Stimulated activated CD8-positive, alpha-beta memory T cell treated with anti-CD3 and anti-CD28 coated beads, Interleukin-15, amount 100 ng/mL, for 24 hours (primary cell): Measurements from ENCODE around the gene TFPI.

Source experiments
- DNase-seq: peaks from one replicate; pipeline ENCODE4 v3.0.0-alpha.2; 2020; ENCODE audit warnings: low read depth

TFPI gene

GRCh38 chr2:187466129-187466792 is 88.0 kb downstream of the TFPI start:
- DNase-seq = no peak

- no peak for DNase-seq
Observed at GRCh38 chr2:187462839-187463238, 91.4 kb downstream of the TFPI start.

- no peak for DNase-seq
Observed at GRCh38 chr2:187461294-187462261, 92.7 kb downstream of the TFPI start.

DNA sequence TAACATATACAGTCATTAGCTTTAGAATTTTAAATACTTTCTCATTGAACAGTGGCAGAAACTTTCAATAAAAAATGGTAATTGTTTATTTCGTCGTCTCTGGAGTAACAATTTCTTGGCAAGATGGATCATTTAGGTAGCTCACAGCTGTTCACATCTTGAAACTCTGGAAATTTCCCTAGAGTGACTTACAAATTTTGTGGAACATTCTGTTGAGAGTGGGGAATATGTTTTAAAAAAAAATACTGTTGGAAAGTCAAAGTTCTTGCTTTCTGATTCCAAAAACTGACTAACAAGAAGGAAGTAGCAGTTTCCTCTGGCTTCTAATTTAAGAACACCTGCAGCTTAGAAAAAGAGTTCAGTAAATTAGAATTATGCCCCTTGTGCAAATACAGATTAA is 95.0 kb downstream of the TFPI start:
- DNase-seq = no peak

DNA sequence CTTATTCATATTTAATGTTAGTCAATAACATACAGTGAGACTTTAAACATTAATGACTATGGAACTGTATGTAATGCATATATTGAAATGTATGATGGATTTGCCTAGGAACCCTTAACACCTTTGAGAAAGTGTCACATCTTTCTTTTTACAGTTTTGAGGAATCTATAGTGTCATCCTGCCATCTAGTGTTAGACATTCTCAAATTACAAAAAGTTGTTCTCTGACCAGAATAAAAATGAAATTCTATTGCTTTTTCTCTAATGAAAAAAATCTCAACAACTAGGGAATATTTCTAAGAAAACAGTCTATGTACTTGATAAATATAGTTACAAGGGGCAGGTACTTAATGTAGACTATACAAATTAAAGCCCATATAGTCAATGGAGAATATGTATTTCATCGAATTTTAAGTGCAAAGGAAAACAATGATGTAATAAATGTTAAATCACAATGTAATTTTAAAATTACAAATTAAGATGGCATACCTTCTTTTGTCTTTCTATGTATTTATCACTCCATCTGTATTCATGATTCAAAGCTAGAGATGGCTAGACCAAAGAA is 101.1 kb downstream of the TFPI start:
- DNase-seq = no peak

DNA sequence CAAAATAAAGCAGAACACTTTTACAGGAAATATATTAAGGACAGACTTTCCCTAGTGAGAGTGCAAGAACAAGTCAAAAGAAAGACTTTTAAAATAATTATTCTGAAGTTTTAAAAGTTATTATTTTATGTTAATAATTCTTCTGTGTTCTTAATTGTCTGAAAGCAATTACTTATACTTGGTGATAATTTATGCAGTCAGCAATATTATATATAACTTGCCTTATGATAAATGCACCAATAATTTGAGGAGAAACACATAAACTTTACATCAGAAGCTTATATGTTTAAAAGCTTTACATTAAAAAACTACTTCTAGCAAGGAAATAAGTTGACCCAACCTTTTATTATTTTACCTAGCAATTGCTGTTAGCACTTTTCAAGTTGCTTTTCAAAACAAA is 102.7 kb downstream of the TFPI start:
- no peak for DNase-seq

DNA sequence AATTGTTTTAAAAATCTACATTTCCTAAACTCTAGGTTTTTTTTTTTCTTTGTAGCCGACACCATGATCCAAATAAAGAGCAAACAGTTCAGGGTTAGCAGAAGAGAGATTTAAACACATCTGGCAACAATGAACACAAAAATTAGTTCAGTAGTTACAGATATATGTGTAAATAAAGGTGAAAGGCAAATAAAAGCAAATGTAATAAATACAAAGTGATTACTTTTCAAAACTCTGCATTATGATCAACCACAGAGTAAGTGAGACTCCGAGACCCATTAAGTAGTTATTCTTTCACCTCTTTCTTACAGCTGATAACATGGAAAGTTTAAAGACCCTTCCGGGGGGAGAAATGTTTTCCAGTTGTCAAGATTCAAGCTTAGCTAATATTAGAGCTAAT is 106.9 kb downstream of the TFPI start:
- no peak for DNase-seq

GRCh38 chr2:187446711-187447110 is 107.5 kb downstream of the TFPI start:
- no peak for DNase-seq

DNA sequence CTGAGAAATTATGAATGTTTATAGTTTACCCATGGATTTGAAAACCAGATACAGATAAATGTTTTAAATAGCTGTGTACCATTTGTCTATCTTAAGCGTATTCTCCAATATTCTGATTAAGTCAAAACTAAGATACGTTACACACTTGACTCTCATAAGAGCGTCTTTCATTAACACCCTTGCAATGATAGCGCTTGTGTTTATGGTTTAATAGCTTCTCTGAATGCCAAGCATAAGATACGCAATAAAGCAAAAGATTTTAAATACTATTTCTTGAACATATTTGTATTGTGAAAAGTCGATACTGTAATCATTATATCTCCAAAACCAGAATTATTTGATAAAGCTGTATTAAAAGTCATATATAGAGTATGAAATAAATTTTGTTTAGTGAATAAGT is 109.2 kb downstream of the TFPI start:
- no peak for DNase-seq

- no peak for DNase-seq
Observed at GRCh38 chr2:187442778-187443177, 111.5 kb downstream of the TFPI start.

DNA sequence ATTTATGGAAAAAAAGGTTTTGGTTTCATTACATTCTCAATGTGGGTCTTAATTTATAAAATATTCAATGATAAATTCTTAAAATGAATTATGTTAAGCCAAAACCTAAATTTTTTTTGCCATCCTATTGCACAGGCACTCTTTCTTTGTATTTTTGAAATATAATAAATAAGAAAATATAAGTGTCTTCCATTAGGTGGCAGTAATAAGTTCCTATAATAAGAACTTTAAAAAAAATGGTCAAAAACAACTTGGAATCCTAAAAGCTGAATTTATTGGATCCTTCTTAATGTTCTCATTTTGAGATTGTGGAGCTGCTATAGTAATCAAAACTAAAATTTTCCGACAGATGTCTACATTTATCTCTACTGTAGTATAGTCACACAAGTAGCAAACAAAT is 111.9 kb downstream of the TFPI start:
- no peak for DNase-seq

DNA sequence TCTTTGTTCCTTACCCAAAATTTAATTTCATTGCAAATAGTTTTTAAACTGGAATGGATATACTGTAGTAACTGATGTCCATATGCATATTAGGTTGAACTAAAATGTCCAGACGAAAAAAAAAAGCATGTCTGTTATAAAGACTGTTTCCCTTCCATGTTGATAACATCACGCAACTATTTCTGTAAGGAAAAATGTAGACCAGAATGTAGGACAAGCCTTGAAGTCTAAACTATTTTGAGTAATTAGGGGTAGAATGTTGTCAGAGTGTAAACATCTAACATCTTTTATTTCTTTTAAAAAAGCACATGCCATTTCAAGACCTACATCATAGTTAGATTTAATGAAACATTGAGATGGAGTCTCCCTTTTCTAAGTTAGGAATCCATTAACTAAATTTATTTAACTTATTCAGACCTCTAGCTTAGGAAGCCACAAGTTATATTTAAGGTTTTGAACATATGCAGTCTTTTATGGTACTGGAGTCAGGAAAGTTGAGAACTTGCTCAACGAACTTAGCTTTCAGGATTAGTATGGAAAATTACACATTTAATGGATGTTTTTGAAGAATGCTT is 114.0 kb downstream of the TFPI start:
- no peak for DNase-seq

- no peak for DNase-seq
Observed at GRCh38 chr2:187438455-187438854, 115.8 kb downstream of the TFPI start.

DNA sequence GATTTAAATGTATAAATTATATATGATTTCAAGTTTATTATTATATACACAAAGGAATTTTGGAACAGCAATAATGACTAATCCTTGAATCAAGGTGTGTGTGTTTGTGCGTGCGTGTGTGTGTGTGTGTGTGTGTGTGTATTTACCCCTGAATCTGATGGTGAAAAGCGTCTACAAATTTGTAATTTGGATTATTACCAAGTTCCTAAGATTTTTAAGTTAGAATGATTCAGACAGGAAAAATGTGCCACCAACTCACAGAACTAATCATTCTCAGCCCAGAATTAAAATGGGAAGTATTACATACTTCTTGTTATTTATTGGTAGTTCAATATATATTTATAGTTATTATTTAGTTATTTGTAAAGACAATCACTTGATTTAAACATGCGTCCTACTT is 118.5 kb downstream of the TFPI start:
- DNase-seq = no peak

GRCh38 chr2:187435078-187435477 is 119.2 kb downstream of the TFPI start:
- no peak for DNase-seq

GRCh38 chr2:187434342-187434785 is 119.9 kb downstream of the TFPI start:
- no peak for DNase-seq

- no peak for DNase-seq
Observed at GRCh38 chr2:187431911-187432310, 122.3 kb downstream of the TFPI start.

DNA sequence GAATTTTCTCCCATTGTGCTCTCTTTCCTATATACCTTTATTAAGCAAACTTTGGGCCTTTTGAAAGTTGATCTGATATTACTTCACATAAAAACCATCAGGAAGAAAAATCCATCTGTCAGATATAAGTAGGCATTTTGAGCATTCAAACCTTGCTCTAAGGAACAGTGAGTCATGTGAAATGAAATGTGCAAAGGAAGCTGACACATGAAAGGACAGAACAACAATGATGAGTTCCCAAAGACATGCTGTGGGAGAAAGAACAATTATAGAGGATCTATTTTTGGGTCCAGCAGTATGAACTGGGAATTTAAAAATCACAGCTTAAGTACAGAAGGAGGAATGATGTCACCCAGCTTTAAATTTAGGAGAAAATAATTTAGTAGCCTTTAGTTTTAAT is 124.2 kb downstream of the TFPI start:
- no peak for DNase-seq

GRCh38 chr2:187424146-187424545 is 130.1 kb downstream of the TFPI start:
- DNase-seq = no peak

- no peak for DNase-seq
Observed at GRCh38 chr2:187422282-187422681, 132.0 kb downstream of the TFPI start.

GRCh38 chr2:187421519-187421918 is 132.7 kb downstream of the TFPI start:
- no peak for DNase-seq

DNA sequence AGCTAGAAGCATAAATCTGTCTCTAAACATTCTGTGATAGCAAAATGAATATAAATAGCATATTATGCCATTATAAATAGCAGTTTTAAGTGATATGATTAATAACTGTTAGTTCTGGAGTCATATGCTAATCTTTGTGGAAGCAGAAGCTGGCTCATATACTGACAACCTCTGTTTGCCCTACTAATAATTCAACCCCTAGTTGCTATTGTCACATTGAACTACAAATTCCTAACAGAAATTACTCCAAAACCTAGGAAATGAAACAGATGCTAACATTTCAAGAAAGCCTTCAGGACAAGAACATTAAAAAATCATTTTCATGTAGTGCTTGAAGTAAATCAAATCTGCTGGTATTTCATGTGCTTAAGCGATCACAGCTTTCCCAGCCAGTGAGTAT is 134.4 kb downstream of the TFPI start:
- DNase-seq = no peak

DNA sequence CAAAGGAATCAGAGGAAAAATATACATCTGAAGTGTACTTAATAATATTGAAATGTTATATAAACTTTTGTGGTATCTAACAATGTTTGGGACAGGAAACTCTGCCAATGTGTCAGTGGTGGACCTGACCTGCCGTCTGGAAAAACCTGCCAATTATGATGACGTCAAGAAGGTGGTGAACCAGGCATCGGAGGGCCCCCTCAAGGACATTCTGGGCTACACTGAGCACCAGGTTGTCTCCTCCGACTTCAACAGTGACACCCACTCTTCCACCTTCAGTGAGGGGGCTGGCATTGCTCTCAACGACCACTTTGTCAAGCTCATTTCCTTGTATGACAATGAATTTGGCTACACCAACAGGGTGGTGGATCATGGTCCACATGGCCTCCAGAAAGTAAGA is 138.8 kb downstream of the TFPI start:
- no peak for DNase-seq
